Testis (tissue), 2 donors: ENCODE data around the gene R3HDM4.

Source experiments
- POLR2A ChIP-seq: fragments of 450-650 bp; IDR thresholded peaks from one replicate; pipeline ENCODE4 v1.6.1; 2017; ENCODE audit warnings: antibody characterized with exemption, mild to moderate bottlenecking, moderate library complexity
- TF ChIP-seq, protein P1 (sequence below), 3 experiments: fragments of 450-650 bp in 2 of 3; fragments of 200-600 bp in 1 of 3; sonication (generic) in 1 of 3; IDR thresholded peaks; one replicate each; pipeline ENCODE4 v1.5.1; 2016 to 2019; ENCODE audit warnings: antibody characterized with exemption in 3 of 3, mild to moderate bottlenecking in 2 of 3, moderate library complexity in 1 of 3

DNA sequence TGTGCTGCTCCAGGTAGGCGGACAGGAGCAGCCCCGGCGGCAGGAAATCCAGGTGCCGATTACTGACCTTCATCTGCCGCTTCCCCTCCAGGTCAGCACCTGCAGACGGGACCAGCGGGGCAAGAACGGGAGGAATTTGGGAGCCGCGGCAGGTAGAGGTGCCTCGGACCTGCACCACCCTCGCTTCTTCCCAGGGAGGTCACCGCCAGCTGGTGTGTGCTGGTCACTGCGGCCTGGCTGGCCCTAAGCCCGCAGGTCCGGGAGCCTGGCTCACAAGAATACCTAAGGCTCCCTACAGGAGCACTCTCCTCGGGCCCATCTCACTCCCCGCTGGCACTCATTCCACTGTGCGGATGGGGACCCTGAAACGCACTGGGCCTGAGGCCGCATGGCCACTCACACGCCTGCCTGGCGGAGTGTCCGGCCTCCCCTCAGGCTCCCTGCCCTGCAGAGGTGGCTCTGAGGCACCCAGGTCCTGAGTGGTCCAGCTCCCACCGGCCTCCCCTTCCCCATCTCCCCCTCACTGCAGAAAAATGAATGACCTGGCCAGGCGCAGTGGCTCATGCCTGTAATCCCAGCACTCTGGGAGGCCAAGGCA is 15.5 kb downstream of the R3HDM4 start:
- TF ChIP-seq, protein P1, sequence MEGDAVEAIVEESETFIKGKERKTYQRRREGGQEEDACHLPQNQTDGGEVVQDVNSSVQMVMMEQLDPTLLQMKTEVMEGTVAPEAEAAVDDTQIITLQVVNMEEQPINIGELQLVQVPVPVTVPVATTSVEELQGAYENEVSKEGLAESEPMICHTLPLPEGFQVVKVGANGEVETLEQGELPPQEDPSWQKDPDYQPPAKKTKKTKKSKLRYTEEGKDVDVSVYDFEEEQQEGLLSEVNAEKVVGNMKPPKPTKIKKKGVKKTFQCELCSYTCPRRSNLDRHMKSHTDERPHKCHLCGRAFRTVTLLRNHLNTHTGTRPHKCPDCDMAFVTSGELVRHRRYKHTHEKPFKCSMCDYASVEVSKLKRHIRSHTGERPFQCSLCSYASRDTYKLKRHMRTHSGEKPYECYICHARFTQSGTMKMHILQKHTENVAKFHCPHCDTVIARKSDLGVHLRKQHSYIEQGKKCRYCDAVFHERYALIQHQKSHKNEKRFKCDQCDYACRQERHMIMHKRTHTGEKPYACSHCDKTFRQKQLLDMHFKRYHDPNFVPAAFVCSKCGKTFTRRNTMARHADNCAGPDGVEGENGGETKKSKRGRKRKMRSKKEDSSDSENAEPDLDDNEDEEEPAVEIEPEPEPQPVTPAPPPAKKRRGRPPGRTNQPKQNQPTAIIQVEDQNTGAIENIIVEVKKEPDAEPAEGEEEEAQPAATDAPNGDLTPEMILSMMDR (IDR thresholded peaks at IDR 0.05), result no peak
- TF ChIP-seq POLR2A, result no peak
